ENCODE results near the gene DACH2. TPM values are rescaled to one million over a fixed set of nuclear protein-coding genes. Genes with fewer than 3 reads are reported as not detected.

DACH2 gene
- total RNA-seq, 1 experiment from 2014 or later = 1.0 TPM

GRCh38 chrX:86714441-86714840, 566.2 kb downstream of the DACH2 start:
- H3K79me1 ChIP-seq (ENCODE audit: insufficient read depth, low read depth, low read length, poor library complexity, severe bottlenecking) = no peaks in the 10 kb centered on the region
- no peak overlapping the region for H2BK12ac ChIP-seq (ENCODE audit: insufficient read length, low read depth, low read length)
- H3K27ac ChIP-seq (ENCODE audit: insufficient read length, low read depth, low read length) = no peak overlapping the region
- WGBS (ENCODE audit: extremely low coverage, insufficient read length, low lambda C conversion rate) = no CpG with 5 or more reads among the region's 1 CpG
- H3K79me2 ChIP-seq (ENCODE audit: insufficient read depth, low read length) = no peaks in the 10 kb centered on the region
- no peak overlapping the region for H4K91ac ChIP-seq (ENCODE audit: insufficient read length, low read depth, low read length)
- no peak overlapping the region for H2AFZ ChIP-seq (ENCODE audit: low read length)
- no peak overlapping the region for H3K18ac ChIP-seq (ENCODE audit: insufficient read length, low read depth, low read length)
- H4K5ac ChIP-seq (ENCODE audit: insufficient read length, low read depth, low read length) = no peak overlapping the region
- H4K8ac ChIP-seq (replicated peaks; ENCODE audit: insufficient read length, low read depth, low read length) = no peak overlapping the region
- no peak overlapping the region for H3K9ac ChIP-seq (ENCODE audit: extremely low read depth, insufficient read length, low read length)
- H3K56ac ChIP-seq (ENCODE audit: insufficient read length, low read depth, low read length) = no peak overlapping the region
- H2BK20ac ChIP-seq (ENCODE audit: low read depth, low read length, poor library complexity, severe bottlenecking) = no peak overlapping the region
- H3K9me3 Mint-ChIP-seq = peaks cover 3 to 20% of the 10 kb centered on the region in 2 experiments; a peak in 4 of 5 replicates
- H3K4me2 ChIP-seq (ENCODE audit: insufficient read depth, insufficient read length, low read length) = no peak overlapping the region
- H3K4ac ChIP-seq (ENCODE audit: low read depth, low read length) = no peak overlapping the region
- no peak for TF ChIP-seq CTCF (conservative IDR thresholded peaks at IDR 0.05)
- H2BK120ac ChIP-seq (ENCODE audit: low read depth, low read length, poor library complexity, severe bottlenecking) = no peak overlapping the region
- H3K36me3 Mint-ChIP-seq (ENCODE audit: insufficient read depth in 1 of 3, low read depth in 3 of 3) = peaks cover 0 to 3% (median 1%) of the 10 kb centered on the region in 3 experiments; a peak in 1 of 7 replicates
- H3K4me1 Mint-ChIP-seq = peaks cover 4 to 8% of the 10 kb centered on the region in 2 experiments; a peak in 3 of 4 replicates
- H3K4me3 Mint-ChIP-seq = no peak overlapping the region
- no peaks in the 10 kb centered on the region for H3K27me3 ChIP-seq (ENCODE audit: insufficient read depth, low read length)
- no peak overlapping the region for H3K27ac Mint-ChIP-seq
- DNase-seq = no peak
- no peak overlapping the region for H3K14ac ChIP-seq (ENCODE audit: insufficient read depth, low read length)
- H3K23me2 ChIP-seq (ENCODE audit: insufficient read length, low read depth, low read length, poor library complexity, severe bottlenecking) = no peaks in the 10 kb centered on the region
- no peak overlapping the region for H3T11ph ChIP-seq (ENCODE audit: low read length)
- no peaks in the 10 kb centered on the region for H4K20me1 ChIP-seq (ENCODE audit: control insufficient read depth, insufficient read depth, insufficient read length)
- no peaks in the 10 kb centered on the region for H3K27me3 Mint-ChIP-seq (ENCODE audit: low read depth)
- H3K9me3 ChIP-seq (ENCODE audit: control insufficient read depth, low read depth, low read length) = no peaks in the 10 kb centered on the region
- H2BK5ac ChIP-seq (ENCODE audit: insufficient read length, low read length) = no peak overlapping the region
- H3K4me1 ChIP-seq (ENCODE audit: insufficient read depth, low read length) = no peaks in the 10 kb centered on the region
- no peak overlapping the region for H2BK15ac ChIP-seq (ENCODE audit: low read depth, low read length)
- no peak overlapping the region for H3K23ac ChIP-seq (ENCODE audit: insufficient read length, low read depth, low read length)
- H2AK5ac ChIP-seq (ENCODE audit: insufficient read length, low read length) = no peak overlapping the region
